Dermis blood vessel endothelial cell (primary cell): ENCODE measurements around the gene BYSL. TPM values are rescaled to one million over a fixed set of nuclear protein-coding genes. Genes with fewer than 3 reads are reported as not detected.
"Not testable (repeated sequence)": the region's sequence is repeated elsewhere in the genome, so short reads cannot be mapped to it uniquely, and the experiment has no call there.

Experiments used
- DNase-seq: peaks from one replicate; pipeline ENCODE4 v3.0.0; 2010
- total RNA-seq: library from RNA; depleted of rRNA; stranded (reverse); fragments of >200 nt; gene quantifications from 2 replicates; pipeline ENCODE4 v1.2.3, GENCODE V29; 2014

The BYSL gene
- total RNA-seq, 1 donor from 2014 or later, result 15.8 TPM

- DNase-seq, result peak; percentile 76
These were observed 21.0 kb downstream of the BYSL start for GRCh38 chr6:41942067-41942851.

GRCh38 chr6:41942882-41943281 lies 21.6 kb downstream of the BYSL start:
- DNase-seq, result not testable (repeated sequence)

GRCh38 chr6:41943456-41943855 lies 22.2 kb downstream of the BYSL start:
- DNase-seq, result no peak

- DNase-seq, result peak; percentile 48
These were observed 26.4 kb downstream of the BYSL start for GRCh38 chr6:41947581-41948220.

- no peak for DNase-seq
These were observed 33.4 kb downstream of the BYSL start for GRCh38 chr6:41954668-41955067.

- DNase-seq, result no peak
These were observed 34.1 kb downstream of the BYSL start for GRCh38 chr6:41955412-41955811.

GRCh38 chr6:41957117-41957516 lies 35.8 kb downstream of the BYSL start:
- no peak for DNase-seq

- DNase-seq, result no peak
These were observed 36.9 kb downstream of the BYSL start for GRCh38 chr6:41958022-41958856.

GRCh38 chr6:41960028-41960427 lies 38.7 kb downstream of the BYSL start:
- DNase-seq, result no peak

GRCh38 chr6:41963371-41963770 lies 42.1 kb downstream of the BYSL start:
- no peak for DNase-seq

- no peak for DNase-seq
These were observed 43.0 kb downstream of the BYSL start for GRCh38 chr6:41964201-41964887.

- DNase-seq, result peak; percentile 72
These were observed 44.3 kb downstream of the BYSL start for GRCh38 chr6:41965429-41966213.

GRCh38 chr6:41966214-41966920 lies 45.1 kb downstream of the BYSL start:
- no peak for DNase-seq

- DNase-seq, result peak; percentile 80
These were observed 45.6 kb downstream of the BYSL start for GRCh38 chr6:41966961-41967311.

GRCh38 chr6:41967312-41968287 lies 46.3 kb downstream of the BYSL start:
- no peak for DNase-seq

GRCh38 chr6:41970436-41970846 lies 49.1 kb downstream of the BYSL start:
- DNase-seq, result peak; percentile 41

GRCh38 chr6:41972826-41973225 lies 51.5 kb downstream of the BYSL start:
- no peak for DNase-seq

- no peak for DNase-seq
These were observed 53.1 kb downstream of the BYSL start for GRCh38 chr6:41974281-41974825.

GRCh38 chr6:41975276-41975675 lies 54.0 kb downstream of the BYSL start:
- DNase-seq, result no peak
